ENCODE data around the gene ZNF451. TPM values are rescaled to one million over a fixed set of nuclear protein-coding genes. Genes with fewer than 3 reads are reported as not detected.
A peak's percentile ranks its signal among the peaks of the same experiment; 100 is the strongest.
"Not testable (repeated sequence)": the region's sequence is repeated elsewhere in the genome, so short reads cannot be mapped to it uniquely, and the experiment has no call there.

ZNF451 gene
- total and polyA plus RNA-seq, 2 experiments from 2014 or later: 15.8 to 63.4 TPM

DNA sequence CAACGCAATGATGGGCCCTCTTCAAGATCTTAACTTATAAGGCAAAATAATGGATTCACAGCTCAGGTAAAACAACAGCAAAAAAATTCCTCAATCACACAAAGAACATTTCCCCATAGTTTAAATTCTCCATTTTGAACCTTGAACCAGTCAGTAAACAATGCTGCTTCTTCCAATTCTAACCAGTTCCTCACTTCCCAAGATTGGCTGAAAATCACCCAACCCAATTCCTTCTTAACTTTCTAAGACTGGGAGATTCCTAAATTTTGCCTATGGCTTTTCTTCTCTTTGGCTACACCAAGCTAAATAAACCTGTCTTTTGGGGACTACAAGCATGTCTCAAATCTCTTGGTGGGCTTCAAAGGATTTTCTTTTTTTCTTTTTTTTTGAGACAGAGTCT, 3.1 kb upstream of the ZNF451 start:
- peaks cover 5% of the 10 kb centered on the region for H3K4me1 ChIP-seq (ENCODE audit: insufficient read depth)
- peak overlapping the region; percentile 0 for H2AFZ ChIP-seq
- no peaks in the 10 kb centered on the region for H3K27me3 ChIP-seq
- H3K4me2 ChIP-seq: no peak overlapping the region
- H3K9me3 ChIP-seq (ENCODE audit: low read depth): no peaks in the 10 kb centered on the region
- peaks cover 5% of the 10 kb centered on the region for H4K20me1 ChIP-seq (ENCODE audit: insufficient read depth, poor library complexity, severe bottlenecking)
- H3K4me3 ChIP-seq: no peak overlapping the region
- no peak for DNase-seq (ENCODE audit: low spot score)
- TF ChIP-seq EZH2phosphoT487 (IDR thresholded peaks at IDR 0.05; ENCODE audit: low read depth, severe bottlenecking, unreplicated experiment) (no peak), EZH2 (IDR thresholded peaks at IDR 0.05; ENCODE audit: borderline replicate concordance) (no peak)
- TF ChIP-seq, protein P1, sequence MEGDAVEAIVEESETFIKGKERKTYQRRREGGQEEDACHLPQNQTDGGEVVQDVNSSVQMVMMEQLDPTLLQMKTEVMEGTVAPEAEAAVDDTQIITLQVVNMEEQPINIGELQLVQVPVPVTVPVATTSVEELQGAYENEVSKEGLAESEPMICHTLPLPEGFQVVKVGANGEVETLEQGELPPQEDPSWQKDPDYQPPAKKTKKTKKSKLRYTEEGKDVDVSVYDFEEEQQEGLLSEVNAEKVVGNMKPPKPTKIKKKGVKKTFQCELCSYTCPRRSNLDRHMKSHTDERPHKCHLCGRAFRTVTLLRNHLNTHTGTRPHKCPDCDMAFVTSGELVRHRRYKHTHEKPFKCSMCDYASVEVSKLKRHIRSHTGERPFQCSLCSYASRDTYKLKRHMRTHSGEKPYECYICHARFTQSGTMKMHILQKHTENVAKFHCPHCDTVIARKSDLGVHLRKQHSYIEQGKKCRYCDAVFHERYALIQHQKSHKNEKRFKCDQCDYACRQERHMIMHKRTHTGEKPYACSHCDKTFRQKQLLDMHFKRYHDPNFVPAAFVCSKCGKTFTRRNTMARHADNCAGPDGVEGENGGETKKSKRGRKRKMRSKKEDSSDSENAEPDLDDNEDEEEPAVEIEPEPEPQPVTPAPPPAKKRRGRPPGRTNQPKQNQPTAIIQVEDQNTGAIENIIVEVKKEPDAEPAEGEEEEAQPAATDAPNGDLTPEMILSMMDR (IDR thresholded peaks at IDR 0.05; ENCODE audit: poor library complexity): no peak
- peaks cover 5% of the 10 kb centered on the region for H3K79me2 ChIP-seq
- no peak overlapping the region for H3K27ac ChIP-seq
- H3K9me2 ChIP-seq (replicated peaks; ENCODE audit: insufficient read depth): no peaks in the 10 kb centered on the region
- no peaks in the 10 kb centered on the region for H3K36me3 ChIP-seq (replicated peaks; ENCODE audit: insufficient read depth, low read depth)
- WGBS (ENCODE audit: low lambda C conversion rate, missing lambda C conversion rate): 97% methylated on average over 1 of the region's 1 CpG

DNA sequence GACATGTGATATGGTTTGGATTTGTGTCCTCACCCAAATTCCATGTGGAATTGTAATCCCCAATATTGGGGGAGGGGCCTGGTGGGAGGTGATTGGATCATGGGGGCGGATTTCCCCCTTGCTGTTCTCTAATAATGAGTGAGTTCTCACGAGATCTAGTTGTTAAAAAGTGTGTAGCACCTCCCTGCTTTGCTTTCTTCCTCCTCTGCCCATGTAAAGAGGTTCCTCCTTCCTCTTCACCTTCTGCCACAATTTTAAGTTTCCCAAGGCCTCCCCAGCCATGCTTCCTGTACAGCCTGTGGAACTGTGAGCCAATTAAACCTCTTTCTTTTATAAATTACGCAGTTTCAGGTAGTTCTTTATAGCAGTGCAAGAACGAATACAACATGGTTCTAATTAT, 2.1 kb upstream of the ZNF451 start:
- Histone ChIP-seq H3K9me2 (replicated peaks; ENCODE audit: insufficient read depth) (no peaks in the 10 kb centered on the region), H3K4me2 (no peak overlapping the region), H3K4me3 (no peak overlapping the region), H3K9me3 (ENCODE audit: low read depth) (no peaks in the 10 kb centered on the region), H3K27ac (no peak overlapping the region), H2AFZ (no peak overlapping the region), H3K4me1 (ENCODE audit: insufficient read depth) (peaks cover 16% of the 10 kb centered on the region), H4K20me1 (ENCODE audit: insufficient read depth, poor library complexity, severe bottlenecking) (peaks cover 16% of the 10 kb centered on the region), H3K79me2 (peaks cover 16% of the 10 kb centered on the region), H3K27me3 (no peaks in the 10 kb centered on the region), H3K36me3 (replicated peaks; ENCODE audit: insufficient read depth, low read depth) (no peaks in the 10 kb centered on the region)
- no peak for DNase-seq (ENCODE audit: low spot score)
- 90% methylated on average over 4 of the region's 4 CpGs for WGBS (ENCODE audit: low lambda C conversion rate, missing lambda C conversion rate)
- TF ChIP-seq EZH2 (IDR thresholded peaks at IDR 0.05; ENCODE audit: borderline replicate concordance) (no peak), EZH2phosphoT487 (IDR thresholded peaks at IDR 0.05; ENCODE audit: low read depth, severe bottlenecking, unreplicated experiment) (no peak)
- TF ChIP-seq, protein P1 (IDR thresholded peaks at IDR 0.05; ENCODE audit: poor library complexity): no peak

DNA sequence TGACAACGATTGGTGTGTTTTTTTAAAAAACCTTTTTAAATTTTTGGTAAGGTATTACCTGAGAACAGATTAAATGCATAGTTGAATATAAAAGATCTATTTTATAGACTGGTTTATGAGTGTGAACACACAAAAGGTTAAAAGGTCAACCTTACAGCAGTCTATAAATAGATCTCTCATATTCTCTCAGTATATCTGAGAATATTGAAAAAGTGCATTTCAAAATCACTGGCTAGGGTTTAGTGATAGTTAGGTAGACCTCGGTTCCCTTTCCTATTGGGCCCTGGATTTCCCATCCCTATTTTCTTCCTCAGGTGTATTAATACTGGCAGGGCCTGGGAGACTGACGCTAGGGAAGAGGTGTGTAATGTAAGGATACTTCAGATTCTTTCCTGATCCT, 723 bp upstream of the ZNF451 start:
- whole genome bisulfite sequencing (ENCODE audit: low lambda C conversion rate, missing lambda C conversion rate): 57% methylated on average over 3 of the region's 3 CpGs
- Histone ChIP-seq H3K27me3 (no peaks in the 10 kb centered on the region), H3K4me2 (peak overlapping the region; percentile 68), H3K4me1 (ENCODE audit: insufficient read depth) (peaks cover 17% of the 10 kb centered on the region), H3K36me3 (replicated peaks; ENCODE audit: insufficient read depth, low read depth) (no peaks in the 10 kb centered on the region), H3K9me3 (ENCODE audit: low read depth) (no peaks in the 10 kb centered on the region), H3K79me2 (peaks cover 29% of the 10 kb centered on the region), H3K27ac (peak overlapping the region; percentile 29), H2AFZ (peak overlapping the region; percentile 20), H3K4me3 (no peak overlapping the region), H3K9me2 (replicated peaks; ENCODE audit: insufficient read depth) (no peaks in the 10 kb centered on the region), H4K20me1 (ENCODE audit: insufficient read depth, poor library complexity, severe bottlenecking) (peaks cover 28% of the 10 kb centered on the region)
- DNase-seq (ENCODE audit: low spot score): no peak
- TF ChIP-seq, protein P1 (IDR thresholded peaks at IDR 0.05; ENCODE audit: poor library complexity): no peak
- TF ChIP-seq EZH2 (IDR thresholded peaks at IDR 0.05; ENCODE audit: borderline replicate concordance) (no peak), EZH2phosphoT487 (IDR thresholded peaks at IDR 0.05; ENCODE audit: low read depth, severe bottlenecking, unreplicated experiment) (no peak)

DNA sequence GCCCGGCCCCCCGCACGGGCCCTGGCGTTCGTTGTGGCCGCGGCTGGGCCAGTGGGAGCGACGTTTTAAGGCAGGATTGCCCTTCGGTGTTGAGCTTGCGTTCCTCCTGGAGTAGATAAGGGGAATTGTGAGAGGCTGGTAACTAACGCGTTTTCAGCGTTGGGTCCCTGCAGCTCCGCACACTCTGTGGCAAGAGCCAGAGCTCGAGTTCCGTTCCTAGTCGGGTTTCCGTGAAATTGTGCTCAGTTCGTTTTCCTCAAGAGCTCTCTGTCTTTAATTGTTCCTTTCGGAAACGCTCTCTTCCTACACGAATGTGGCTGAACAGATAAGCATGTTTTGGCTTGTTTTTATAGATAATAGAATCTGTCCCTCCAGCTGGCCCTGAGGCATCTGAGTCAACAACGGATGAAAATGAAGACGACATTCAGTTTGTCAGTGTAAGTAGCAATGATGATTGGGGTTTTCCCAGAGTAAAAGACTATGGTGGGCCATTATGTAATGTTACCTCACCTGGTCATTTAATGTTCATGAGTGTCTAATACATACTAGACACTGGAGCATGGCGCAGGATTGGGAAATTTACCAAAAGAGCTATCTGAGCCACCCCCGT, 575 bp downstream of the ZNF451 start:
- DNase-seq (ENCODE audit: low spot score); H2AFZ ChIP-seq; H3K9me2 ChIP-seq (replicated peaks; ENCODE audit: insufficient read depth); H3K27me3 ChIP-seq; H3K4me3 ChIP-seq; H3K9me3 ChIP-seq (ENCODE audit: low read depth); H3K36me3 ChIP-seq (replicated peaks; ENCODE audit: insufficient read depth, low read depth); H3K4me2 ChIP-seq; H3K27ac ChIP-seq: not testable (repeated sequence)
- Histone ChIP-seq H3K79me2 (peaks cover 42% of the 10 kb centered on the region), H3K4me1 (ENCODE audit: insufficient read depth) (peaks cover 17% of the 10 kb centered on the region), H4K20me1 (ENCODE audit: insufficient read depth, poor library complexity, severe bottlenecking) (peaks cover 36% of the 10 kb centered on the region)
- no CpG with 5 or more reads among the region's 27 CpGs for WGBS (ENCODE audit: low lambda C conversion rate, missing lambda C conversion rate)

DNA sequence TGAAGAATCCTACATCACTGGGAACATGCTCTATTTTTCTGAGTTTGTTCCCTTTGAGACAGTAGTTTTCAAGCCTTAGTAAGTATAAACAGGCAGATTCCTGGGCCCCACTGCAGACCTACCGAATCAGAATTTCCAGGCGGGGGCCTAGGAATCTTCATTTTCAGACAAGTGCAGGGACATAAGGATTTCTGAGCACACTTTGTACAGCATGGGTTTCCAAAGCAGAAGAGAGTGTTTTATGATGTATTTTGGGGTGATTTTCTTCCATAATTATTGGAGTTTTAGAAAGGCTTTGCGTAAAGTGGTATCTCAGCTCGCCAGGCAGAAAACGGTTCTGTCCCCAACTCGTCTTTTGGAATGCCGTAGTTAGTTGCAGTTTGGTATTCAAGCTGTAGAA, 1.4 kb downstream of the ZNF451 start:
- Histone ChIP-seq H3K4me1 (ENCODE audit: insufficient read depth) (peaks cover 17% of the 10 kb centered on the region), H3K79me2 (peaks cover 51% of the 10 kb centered on the region), H3K27ac (peak overlapping the region; percentile 44), H3K4me2 (peak overlapping the region; percentile 72), H4K20me1 (ENCODE audit: insufficient read depth, poor library complexity, severe bottlenecking) (peaks cover 36% of the 10 kb centered on the region), H3K4me3 (peak overlapping the region; percentile 5)
- not testable (repeated sequence) for H3K27me3 ChIP-seq; H2AFZ ChIP-seq; DNase-seq (ENCODE audit: low spot score); H3K9me2 ChIP-seq (replicated peaks; ENCODE audit: insufficient read depth); H3K36me3 ChIP-seq (replicated peaks; ENCODE audit: insufficient read depth, low read depth); H3K9me3 ChIP-seq (ENCODE audit: low read depth)
- 65% methylated on average over 7 of the region's 7 CpGs for WGBS (ENCODE audit: low lambda C conversion rate, missing lambda C conversion rate)

Data from hepatocyte (in vitro differentiated cells).